Upper lobe of right lung (tissue), 1 donor: Measurements from ENCODE around the gene KDM2A. TPM values are rescaled to one million over a fixed set of nuclear protein-coding genes. Genes with fewer than 3 reads are reported as not detected.
"Not testable (repeated sequence)": the region's sequence is repeated elsewhere in the genome, so short reads cannot be mapped to it uniquely, and the experiment has no call there.

Source experiments
- ATAC-seq: fragments of 200-7000 bp; cut with Tn5 transposase; one replicate; pipeline ENCODE4 v1.9.1; 2020; ENCODE audit warnings: mild to moderate bottlenecking, moderate library complexity
- DNase-seq: peaks from one replicate; pipeline ENCODE4 v3.0.0-alpha.2; 2020
- H3K27ac ChIP-seq: fragments of 200-600 bp; one replicate; pipeline ENCODE4 v1.8.0; 2022
- H3K27me3 ChIP-seq: fragments of 200-600 bp; one replicate; pipeline ENCODE4 v1.8.0; 2022; ENCODE audit warnings: mild to moderate bottlenecking
- H3K36me3 ChIP-seq: fragments of 200-600 bp; one replicate; pipeline ENCODE4 v1.8.0; 2022
- H3K4me1 ChIP-seq: fragments of 200-600 bp; one replicate; pipeline ENCODE4 v1.8.0; 2022
- H3K4me3 ChIP-seq: fragments of 200-600 bp; one replicate; pipeline ENCODE4 v1.8.0; 2022; ENCODE audit warnings: mild to moderate bottlenecking
- H3K9me3 ChIP-seq: fragments of 200-600 bp; one replicate; pipeline ENCODE4 v1.8.0; 2022
- intact Hi-C: fragments of 100-400 bp; cut with DNase I; formaldehyde crosslinking; loops from one replicate; pipeline ENCODE4 v1.11.0; 2022
- total RNA-seq: library from RNA; stranded (reverse); fragmentation: NEBNext Ultra II Directional; extraction: Animal tissue kit (Norgen Biotek cat#: 25700); gene quantifications from one replicate; pipeline ENCODE4 v1.2.1, GENCODE V29; 2021
- TF ChIP-seq, protein P1 (sequence below): fragments of 200-600 bp; IDR thresholded peaks from one replicate; pipeline ENCODE4 v1.8.0; 2022; ENCODE audit warnings: antibody characterized with exemption
- donor health status: DM: no; HTN: yes; CAD: no; lungs with severe emphysema.

Gene KDM2A
- total RNA-seq, 1 donor from 2014 or later: 79.5 TPM

DNA sequence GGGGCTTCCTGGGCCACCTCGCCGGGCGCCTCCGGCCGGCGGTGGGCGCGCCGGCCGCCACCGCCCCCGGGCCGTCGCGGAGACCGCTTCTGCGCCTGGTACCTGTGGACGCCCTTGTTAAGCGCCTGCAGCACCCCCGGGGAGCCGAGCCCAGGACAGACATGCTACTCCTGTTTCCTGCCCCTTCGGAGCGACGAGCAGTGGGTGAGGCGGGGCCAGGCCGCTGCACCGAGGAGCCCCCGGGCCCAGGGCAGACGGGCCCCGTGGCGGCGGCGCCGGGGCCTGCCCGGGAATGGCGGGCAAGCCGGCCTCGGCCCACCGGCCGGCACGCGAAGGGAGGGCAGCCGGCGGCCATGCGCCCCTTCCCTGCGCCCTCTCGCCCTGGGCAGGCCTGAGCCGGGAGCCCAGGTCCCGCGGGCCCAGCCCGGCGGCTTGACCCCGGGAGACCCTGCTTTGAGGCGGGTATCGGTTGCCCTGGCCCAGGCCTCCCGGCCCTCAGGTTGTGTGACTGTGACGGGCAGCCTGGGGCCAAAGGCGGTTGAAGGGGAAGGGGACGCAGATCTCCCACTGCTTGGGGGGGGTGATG, 789 bp upstream of the KDM2A start:
- DNase-seq: peak; percentile 83
- H3K4me1 ChIP-seq: peaks cover 22% of the 10 kb centered on the region
- intact Hi-C loops: no loop called here
- no peaks in the 10 kb centered on the region for H3K27me3 ChIP-seq
- H3K4me3 ChIP-seq: peak overlapping the region; percentile 60
- H3K27ac ChIP-seq: peak overlapping the region; percentile 94
- no peaks in the 10 kb centered on the region for H3K36me3 ChIP-seq
- ATAC-seq: peak; percentile 15
- TF ChIP-seq, protein P1, sequence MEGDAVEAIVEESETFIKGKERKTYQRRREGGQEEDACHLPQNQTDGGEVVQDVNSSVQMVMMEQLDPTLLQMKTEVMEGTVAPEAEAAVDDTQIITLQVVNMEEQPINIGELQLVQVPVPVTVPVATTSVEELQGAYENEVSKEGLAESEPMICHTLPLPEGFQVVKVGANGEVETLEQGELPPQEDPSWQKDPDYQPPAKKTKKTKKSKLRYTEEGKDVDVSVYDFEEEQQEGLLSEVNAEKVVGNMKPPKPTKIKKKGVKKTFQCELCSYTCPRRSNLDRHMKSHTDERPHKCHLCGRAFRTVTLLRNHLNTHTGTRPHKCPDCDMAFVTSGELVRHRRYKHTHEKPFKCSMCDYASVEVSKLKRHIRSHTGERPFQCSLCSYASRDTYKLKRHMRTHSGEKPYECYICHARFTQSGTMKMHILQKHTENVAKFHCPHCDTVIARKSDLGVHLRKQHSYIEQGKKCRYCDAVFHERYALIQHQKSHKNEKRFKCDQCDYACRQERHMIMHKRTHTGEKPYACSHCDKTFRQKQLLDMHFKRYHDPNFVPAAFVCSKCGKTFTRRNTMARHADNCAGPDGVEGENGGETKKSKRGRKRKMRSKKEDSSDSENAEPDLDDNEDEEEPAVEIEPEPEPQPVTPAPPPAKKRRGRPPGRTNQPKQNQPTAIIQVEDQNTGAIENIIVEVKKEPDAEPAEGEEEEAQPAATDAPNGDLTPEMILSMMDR: no peak
- H3K9me3 ChIP-seq: no peaks in the 10 kb centered on the region

DNA sequence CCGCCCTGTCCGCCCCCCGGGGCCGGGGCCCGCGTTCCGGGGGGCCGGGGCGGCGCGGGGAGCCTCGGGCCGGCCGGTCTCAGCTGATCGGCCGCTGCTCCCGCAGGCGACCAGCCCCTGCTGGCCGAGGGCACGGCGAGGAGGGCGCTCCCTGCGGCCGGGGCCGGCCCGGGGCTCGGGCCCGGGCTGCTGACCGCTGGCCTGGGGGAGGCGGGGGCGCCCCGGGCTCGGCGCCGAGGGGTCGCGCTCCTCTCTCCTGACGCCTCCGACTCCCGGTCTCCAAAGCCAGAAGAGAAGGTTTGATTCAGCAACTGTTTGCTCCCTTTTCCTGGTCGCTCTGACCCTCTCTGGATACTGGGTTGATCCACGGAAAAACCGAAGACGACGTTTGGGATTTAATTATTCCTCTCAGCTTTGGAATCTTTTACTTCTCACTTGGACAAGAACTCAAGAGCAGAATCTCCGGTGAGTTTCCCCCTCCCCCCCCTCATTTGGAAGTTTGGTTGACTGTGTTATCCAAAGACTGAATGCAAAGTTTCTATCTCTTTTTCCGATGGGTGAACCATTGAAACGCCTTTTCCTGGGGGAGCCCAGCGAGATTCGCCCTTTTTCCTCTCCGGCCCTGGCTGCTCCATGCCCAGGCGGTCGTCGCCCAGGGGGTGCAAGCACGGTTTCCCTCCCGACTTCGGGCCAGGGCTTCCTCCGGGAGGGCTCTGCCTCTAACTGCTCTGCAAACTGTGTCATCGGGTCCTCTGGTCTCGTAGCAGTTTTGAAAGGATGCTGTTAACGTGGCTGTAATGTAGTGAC, 725 bp downstream of the KDM2A start:
- intact Hi-C loops: no loop called here
- peak; percentile 67 for DNase-seq

DNA sequence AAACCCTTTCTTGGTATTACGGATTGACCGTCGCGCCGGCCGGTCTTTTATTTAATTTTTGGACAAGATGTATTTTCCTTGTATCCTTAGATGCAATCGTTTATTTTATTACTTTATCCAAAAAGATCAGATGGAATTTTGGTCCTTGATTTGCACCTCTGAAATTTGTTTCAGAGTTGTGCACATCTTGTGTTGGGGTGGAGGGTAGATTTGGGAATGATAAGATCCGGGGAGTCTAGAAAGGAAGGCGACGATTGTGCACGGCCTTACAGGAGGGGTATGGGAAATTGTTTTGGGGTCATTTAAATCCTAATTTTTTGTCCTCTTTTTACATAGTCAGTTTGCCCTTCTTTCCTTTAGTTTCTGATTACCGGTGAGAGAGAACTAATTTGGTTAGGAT, 1.4 kb downstream of the KDM2A start:
- Histone ChIP-seq H3K4me1 (peaks cover 27% of the 10 kb centered on the region), H3K27me3 (no peaks in the 10 kb centered on the region), H3K9me3 (no peaks in the 10 kb centered on the region), H3K27ac (peak overlapping the region; percentile 70), H3K36me3 (peaks cover 6% of the 10 kb centered on the region), H3K4me3 (peak overlapping the region; percentile 87)
- ATAC-seq (no peak), DNase-seq (no peak)
- intact Hi-C loops: no loop called here
- TF ChIP-seq, protein P1: no peak

More for the DNA sequence above, 725 bp downstream of the KDM2A start:
- peak; percentile 0 for ATAC-seq
- peaks cover 27% of the 10 kb centered on the region for H3K4me1 ChIP-seq
- no peaks in the 10 kb centered on the region for H3K27me3 ChIP-seq
- peak overlapping the region; percentile 96 for H3K27ac ChIP-seq
- no peaks in the 10 kb centered on the region for H3K9me3 ChIP-seq
- TF ChIP-seq, protein P1: no peak
- H3K36me3 ChIP-seq: peaks cover 6% of the 10 kb centered on the region
- peak overlapping the region; percentile 87 for H3K4me3 ChIP-seq

DNA sequence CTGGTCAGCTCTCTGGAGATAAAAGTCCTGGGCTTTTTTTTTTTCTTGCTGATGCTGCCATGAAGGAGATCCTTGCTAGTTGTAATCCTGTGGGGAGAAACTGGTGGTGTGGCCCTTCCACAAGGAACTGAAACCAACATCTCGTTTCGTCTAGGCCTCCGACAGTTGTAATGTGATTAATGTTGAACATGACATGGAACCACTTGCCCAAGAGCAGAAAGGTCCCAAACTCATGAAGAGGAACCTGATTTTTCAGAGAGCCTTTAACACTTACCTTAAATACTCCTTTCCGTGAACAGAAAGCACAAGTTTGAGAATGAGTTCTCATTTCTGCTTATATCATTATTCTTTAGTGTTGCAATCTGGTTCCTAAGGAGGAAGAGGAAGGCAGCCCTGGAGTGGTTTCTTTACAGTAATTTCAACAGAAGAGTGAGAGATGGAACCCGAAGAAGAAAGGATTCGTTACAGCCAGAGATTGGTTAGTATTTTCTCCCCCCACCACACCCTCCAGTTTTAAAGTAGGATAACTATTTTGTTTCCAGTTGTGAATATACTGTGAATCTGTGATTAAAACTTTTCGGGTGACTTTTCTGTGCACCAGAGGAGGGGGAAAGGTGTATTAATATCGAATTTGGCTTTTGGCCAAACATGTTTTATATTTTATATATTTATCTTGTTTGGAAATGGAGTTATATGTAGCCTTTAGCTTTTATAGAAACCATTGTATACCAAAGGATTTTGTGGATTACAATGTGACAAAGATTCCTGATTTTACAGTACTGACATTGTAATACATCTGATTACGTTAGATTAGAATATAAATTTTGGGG, 2.0 kb downstream of the KDM2A start:
- Histone ChIP-seq H3K27me3 (no peaks in the 10 kb centered on the region), H3K4me1 (peaks cover 27% of the 10 kb centered on the region), H3K4me3 (peak overlapping the region; percentile 87), H3K9me3 (no peaks in the 10 kb centered on the region), H3K27ac (peak overlapping the region; percentile 70), H3K36me3 (peaks cover 6% of the 10 kb centered on the region)
- no peak for ATAC-seq
- intact Hi-C loops: no loop called here
- no peak for DNase-seq
- TF ChIP-seq, protein P1: no peak

DNA sequence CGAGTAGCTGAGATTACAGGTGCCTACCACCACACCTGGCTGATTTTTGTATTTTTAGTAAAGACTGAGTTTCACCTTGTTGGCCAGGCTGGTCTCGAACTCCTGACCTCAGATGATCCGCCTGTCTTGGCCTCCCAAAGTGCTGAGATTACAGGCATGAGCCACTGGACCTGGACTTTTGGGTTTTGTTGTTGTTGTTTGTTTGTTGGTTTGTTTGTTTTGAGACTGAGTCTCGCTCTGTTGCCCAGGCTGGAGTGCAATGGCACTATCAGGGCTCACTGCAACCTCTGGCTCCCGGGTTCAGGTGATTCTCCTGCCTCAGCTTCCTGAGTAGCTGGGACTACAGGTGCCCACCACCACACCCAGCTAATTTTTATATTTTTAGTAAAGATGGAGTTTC, 4.7 kb downstream of the KDM2A start:
- intact Hi-C loops, H3K9me3 ChIP-seq, ATAC-seq, H3K4me3 ChIP-seq, DNase-seq, H3K27me3 ChIP-seq, H3K27ac ChIP-seq: not testable (repeated sequence)
- Histone ChIP-seq H3K4me1 (peaks cover 21% of the 10 kb centered on the region), H3K36me3 (peaks cover 23% of the 10 kb centered on the region)

DNA sequence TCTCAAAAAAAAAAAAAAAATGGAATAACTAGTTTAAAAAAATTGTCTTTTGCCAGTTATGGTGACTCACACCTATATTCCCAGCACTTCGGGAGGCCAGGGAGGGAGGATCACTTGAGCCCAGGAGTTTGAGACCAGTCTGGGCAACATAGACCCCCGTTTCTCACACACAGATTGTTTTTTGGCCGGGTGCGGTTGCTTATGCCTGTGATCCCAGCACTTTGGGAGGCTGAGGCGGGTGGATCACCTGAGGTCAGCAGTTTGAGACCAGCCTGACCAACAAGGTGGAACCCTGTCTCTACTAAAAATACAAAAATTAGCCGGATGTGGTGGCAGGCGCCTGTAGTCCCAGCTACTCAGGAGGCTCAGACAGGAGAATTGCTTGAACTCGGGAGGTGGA, 7.2 kb downstream of the KDM2A start:
- H3K4me3 ChIP-seq, H3K27me3 ChIP-seq, intact Hi-C loops, H3K9me3 ChIP-seq, H3K27ac ChIP-seq, DNase-seq, ATAC-seq: not testable (repeated sequence)
- H3K36me3 ChIP-seq: peaks cover 34% of the 10 kb centered on the region
- peaks cover 24% of the 10 kb centered on the region for H3K4me1 ChIP-seq
